ENCODE data around the gene HNRNPF.

DNA sequence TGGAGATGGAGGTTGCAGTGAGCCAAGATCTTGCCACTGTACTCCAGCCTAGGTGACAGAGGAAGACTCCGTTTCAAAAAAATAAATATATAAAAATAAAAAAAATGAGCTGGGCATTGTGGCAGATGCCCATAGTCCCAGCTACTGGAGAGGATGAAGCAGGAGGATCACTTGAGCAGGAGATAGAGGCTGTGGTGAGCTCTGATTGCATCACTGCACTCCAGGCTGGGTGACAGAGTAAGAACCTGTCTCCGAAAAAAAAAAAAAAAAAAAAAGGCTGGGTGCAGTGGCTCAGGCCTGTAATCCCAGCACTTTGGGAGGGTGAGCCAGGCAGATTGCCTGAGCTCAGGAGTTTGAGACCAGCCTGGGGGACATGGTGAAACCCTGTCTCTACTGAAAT lies 39.8 kb upstream of the HNRNPF start:
- TF ChIP-seq, protein P1, sequence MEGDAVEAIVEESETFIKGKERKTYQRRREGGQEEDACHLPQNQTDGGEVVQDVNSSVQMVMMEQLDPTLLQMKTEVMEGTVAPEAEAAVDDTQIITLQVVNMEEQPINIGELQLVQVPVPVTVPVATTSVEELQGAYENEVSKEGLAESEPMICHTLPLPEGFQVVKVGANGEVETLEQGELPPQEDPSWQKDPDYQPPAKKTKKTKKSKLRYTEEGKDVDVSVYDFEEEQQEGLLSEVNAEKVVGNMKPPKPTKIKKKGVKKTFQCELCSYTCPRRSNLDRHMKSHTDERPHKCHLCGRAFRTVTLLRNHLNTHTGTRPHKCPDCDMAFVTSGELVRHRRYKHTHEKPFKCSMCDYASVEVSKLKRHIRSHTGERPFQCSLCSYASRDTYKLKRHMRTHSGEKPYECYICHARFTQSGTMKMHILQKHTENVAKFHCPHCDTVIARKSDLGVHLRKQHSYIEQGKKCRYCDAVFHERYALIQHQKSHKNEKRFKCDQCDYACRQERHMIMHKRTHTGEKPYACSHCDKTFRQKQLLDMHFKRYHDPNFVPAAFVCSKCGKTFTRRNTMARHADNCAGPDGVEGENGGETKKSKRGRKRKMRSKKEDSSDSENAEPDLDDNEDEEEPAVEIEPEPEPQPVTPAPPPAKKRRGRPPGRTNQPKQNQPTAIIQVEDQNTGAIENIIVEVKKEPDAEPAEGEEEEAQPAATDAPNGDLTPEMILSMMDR (IDR thresholded peaks at IDR 0.05), result no peak
- no peak for TF ChIP-seq POLR2AphosphoS5 (IDR thresholded peaks at IDR 0.05)
- TF ChIP-seq POLR2A (IDR thresholded peaks at IDR 0.05), result no peak
